Prostate gland (tissue), 2 donors: ENCODE measurements around the gene PRPSAP2.

ENCODE experiments used
- POLR2AphosphoS5 ChIP-seq: sonication (generic); formaldehyde crosslinking; IDR thresholded peaks from one replicate; pipeline ENCODE4 v1.6.1; 2017; ENCODE audit warnings: antibody characterized with exemption
- TF ChIP-seq, protein P1 (sequence below), 4 experiments: fragments of 200-600 bp in 2 of 4; fragments of 450-650 bp in 2 of 4; sonication (generic) in 2 of 4; IDR thresholded peaks; 1 replicate in 3 of 4; 2 replicates in 1 of 4; pipeline ENCODE4 v1.5.1; 2016 to 2019; ENCODE audit warnings: antibody characterized with exemption in 4 of 4, mild to moderate bottlenecking in 2 of 4, moderate library complexity in 2 of 4

DNA sequence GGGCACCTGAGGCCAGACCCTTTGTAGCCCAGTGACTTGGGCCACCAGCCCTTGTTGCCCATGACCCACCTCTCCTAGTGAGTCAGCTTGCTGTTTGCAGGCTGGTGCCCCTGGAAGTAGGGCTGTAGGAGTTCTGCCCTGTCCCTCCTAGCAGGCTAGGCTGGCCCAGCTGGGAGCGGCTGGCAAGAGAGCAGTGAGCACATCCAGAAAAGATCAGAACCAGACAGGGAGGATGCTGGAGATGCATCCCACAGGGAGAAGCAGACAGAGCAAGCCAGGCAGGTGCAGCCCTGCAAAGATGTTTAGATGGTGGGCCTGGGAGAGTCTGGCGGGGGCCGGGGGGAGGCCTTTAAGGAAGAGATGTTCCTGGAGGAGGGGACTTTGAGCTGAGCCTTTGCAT, 96.4 kb downstream of the PRPSAP2 start:
- TF ChIP-seq, protein P1, sequence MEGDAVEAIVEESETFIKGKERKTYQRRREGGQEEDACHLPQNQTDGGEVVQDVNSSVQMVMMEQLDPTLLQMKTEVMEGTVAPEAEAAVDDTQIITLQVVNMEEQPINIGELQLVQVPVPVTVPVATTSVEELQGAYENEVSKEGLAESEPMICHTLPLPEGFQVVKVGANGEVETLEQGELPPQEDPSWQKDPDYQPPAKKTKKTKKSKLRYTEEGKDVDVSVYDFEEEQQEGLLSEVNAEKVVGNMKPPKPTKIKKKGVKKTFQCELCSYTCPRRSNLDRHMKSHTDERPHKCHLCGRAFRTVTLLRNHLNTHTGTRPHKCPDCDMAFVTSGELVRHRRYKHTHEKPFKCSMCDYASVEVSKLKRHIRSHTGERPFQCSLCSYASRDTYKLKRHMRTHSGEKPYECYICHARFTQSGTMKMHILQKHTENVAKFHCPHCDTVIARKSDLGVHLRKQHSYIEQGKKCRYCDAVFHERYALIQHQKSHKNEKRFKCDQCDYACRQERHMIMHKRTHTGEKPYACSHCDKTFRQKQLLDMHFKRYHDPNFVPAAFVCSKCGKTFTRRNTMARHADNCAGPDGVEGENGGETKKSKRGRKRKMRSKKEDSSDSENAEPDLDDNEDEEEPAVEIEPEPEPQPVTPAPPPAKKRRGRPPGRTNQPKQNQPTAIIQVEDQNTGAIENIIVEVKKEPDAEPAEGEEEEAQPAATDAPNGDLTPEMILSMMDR (IDR thresholded peaks at IDR 0.05), result no peak
- TF ChIP-seq POLR2AphosphoS5, result no peak
